GM13977 (cell line): ENCODE results near the gene COX8A.

Experiments
- DNase-seq: peaks from one replicate; pipeline ENCODE4 v3.0.0; 2012; ENCODE audit warnings: low spot score
- in situ Hi-C: fragments of 300-500 bp; cut with MboI; formaldehyde crosslinking; loops from one replicate; pipeline ENCODE4 v1.12.0; 2022; ENCODE audit warnings: low sequenced_read_pairs, low pct_unique_long_range_greater_than_20kb, mixed read lengths, inconsistent platforms; ENCODE audit not compliant: unreplicated experiment
- TF ChIP-seq, protein P1 (sequence below): IDR thresholded peaks from 2 replicates; pipeline ENCODE4 v1.5.1; 2012; ENCODE audit warnings: mild to moderate bottlenecking, control low read depth; ENCODE audit not compliant: insufficient read depth; ENCODE audit errors: extremely low read depth, missing control alignments

The COX8A gene

DNA sequence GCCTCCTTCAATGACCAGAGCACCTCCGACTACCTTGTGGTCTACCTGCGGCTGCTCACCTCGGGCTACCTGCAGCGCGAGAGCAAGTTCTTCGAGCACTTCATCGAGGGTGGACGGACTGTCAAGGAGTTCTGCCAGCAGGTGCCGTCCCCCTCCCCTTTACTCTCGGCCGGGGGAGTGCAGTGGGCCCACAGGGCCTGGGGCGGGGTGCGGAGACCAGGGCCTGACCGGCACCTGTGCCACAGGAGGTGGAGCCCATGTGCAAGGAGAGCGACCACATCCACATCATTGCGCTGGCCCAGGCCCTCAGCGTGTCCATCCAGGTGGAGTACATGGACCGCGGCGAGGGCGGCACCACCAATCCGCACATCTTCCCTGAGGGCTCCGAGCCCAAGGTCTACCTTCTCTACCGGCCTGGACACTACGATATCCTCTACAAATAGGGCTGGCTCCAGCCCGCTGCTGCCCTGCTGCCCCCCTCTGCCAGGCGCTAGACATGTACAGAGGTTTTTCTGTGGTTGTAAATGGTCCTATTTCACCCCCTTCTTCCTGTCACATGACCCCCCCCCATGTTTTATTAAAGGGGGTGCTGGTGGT lies 22.8 kb downstream of the COX8A start:
- in situ Hi-C loops = loop anchor here (25.0 kb wide), 1 partner anchor 165 kb away; the partner anchor contains the start of gene MACROD1
- DNase-seq = no peak
- TF ChIP-seq, protein P1, sequence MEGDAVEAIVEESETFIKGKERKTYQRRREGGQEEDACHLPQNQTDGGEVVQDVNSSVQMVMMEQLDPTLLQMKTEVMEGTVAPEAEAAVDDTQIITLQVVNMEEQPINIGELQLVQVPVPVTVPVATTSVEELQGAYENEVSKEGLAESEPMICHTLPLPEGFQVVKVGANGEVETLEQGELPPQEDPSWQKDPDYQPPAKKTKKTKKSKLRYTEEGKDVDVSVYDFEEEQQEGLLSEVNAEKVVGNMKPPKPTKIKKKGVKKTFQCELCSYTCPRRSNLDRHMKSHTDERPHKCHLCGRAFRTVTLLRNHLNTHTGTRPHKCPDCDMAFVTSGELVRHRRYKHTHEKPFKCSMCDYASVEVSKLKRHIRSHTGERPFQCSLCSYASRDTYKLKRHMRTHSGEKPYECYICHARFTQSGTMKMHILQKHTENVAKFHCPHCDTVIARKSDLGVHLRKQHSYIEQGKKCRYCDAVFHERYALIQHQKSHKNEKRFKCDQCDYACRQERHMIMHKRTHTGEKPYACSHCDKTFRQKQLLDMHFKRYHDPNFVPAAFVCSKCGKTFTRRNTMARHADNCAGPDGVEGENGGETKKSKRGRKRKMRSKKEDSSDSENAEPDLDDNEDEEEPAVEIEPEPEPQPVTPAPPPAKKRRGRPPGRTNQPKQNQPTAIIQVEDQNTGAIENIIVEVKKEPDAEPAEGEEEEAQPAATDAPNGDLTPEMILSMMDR = no peak

DNA sequence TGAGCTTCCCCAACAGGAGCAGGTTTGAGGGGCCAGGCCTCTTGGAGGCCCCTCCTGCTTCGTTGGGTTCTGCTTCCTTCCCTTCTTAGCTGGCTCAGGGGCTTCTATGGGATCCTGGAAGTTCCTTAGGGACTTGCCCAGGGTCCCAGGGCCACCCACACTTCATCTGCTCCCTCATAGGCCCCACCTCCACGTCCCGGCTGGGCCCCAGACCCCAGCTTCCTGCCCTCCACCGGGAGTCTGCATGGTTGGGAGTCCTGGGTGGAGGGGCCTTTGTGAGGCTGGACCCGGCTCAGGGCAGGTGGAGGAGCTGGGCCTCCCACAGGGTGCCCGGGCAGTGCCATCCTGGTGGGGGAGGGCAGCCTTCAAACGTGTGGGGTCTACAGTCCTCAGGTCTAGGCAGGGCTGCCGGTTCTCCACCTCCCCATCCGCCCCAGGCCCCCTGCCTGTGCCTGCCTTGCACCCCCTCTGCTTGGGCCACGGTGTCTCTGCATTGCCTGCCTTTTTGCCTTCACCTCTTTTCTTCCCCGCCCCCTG lies 23.4 kb downstream of the COX8A start:
- TF ChIP-seq, protein P1 = no peak
- DNase-seq = no peak
- in situ Hi-C loops = loop anchor here (25.0 kb wide), 1 partner anchor 164 kb away; the partner anchor contains the start of gene MACROD1

DNA sequence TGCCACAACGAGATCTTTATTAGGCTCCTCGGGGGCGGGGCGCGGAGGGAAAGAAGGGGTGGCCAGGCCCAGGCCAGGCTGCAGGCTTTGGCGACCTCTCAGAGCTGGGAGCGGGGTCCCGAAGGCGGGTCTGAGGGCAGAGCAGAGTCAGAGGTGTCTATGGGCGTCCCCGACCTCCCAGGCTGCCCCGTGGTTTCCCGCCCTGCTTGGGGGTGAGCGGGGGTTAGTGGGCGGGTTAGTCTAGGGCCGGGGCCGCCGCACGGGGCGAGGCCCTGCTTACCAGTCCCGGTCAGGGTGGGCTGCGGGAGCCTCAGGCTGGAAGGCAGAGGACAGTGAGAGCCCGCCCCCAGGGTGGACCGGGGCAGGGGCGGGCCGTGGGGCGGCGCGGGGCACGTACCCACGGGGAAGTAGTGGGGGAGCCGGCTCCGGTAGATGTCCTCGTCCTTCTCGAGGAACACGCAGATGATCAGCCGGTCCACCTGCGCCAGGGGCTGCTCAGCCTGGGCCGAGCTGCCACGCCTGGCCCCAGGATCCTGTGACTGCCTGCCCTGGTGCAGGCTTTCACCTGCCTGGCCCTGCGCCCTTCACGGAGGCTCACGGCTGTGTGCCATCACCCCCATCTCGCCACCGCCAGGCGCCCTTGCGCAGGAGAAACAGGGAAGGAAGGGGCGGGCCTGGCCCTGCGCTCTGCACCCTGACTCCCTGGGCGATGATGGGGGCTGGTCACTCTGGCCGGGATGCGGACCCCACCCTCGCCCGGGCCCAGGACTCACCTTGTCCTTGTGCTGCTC lies 24.3 kb downstream of the COX8A start:
- in situ Hi-C loops = loop anchor here (25.0 kb wide), 1 partner anchor 164 kb away; the partner anchor contains the start of gene MACROD1
- peak; percentile 56 for DNase-seq
- TF ChIP-seq, protein P1 = no peak

DNA sequence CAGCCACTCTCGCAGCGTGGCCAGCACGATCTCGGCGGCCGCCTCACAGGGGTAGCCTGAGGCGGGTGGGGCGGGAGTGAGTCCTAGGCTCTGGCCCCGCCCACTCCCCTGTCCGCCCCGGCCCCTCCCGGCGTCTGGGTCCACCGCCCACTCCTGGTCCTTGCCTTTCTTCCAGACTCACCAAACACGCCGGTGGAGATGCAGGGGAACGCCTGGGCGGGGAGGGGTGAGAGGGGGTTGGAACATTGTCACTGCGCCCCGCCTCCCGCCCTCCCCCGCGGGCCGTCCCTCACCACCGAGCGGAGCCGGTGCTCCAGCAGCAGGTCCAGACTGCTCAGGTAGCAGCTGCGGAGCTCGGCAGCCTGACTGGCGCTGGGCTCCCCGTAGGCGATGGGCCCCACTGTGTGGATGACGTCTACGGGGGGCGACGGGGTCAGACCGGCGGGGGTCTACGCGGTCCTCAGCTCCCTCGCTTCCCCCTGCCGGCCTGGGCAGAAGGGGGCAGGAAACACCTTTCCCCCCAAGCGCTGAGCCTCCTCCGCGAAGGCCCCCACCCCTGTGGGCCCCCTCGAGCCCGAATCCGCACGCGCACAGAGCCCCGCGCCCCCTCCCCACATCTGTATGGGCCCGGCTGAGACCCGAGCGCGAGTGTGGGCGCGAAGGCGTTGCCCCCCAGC lies 25.1 kb downstream of the COX8A start:
- DNase-seq = peak; percentile 88
- in situ Hi-C loops = loop anchor here (25.0 kb wide), 1 partner anchor 163 kb away; the partner anchor contains the start of gene MACROD1
- TF ChIP-seq, protein P1 = no peak

DNA sequence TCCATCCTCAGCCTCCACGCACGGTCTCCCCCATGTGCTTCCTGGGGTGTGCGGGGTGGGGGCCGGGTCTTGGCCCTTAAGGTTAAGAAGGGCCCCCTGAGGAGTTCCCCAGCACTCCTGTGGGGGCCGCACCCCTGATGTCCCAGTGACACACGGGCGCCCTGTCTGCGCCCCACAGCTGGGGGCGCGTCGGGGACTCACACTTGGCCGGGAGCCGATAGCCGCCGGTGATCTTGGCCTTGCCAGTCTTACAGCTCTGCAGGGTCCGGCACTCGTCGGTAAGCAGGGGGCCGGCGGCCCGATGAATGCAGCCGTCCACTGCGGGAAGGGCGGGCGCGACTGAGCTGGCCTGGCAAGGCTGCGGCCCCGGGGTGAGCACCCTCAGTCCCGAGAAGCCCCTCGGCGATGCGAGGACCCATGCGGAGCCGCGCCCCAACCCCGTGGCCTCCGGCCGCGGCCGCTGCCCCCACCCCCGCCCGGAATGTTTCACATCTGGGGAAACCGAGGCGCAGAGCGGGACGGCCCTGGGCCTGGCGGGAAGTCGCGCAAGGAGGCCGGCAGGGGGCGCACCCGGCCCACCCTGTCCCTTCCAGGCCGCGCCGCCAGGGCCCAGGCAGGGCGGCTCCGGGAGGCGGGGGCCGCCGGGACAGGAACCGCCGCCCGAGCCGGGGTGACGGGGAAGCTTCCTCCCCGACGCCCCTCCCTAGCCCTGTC lies 25.8 kb downstream of the COX8A start:
- TF ChIP-seq, protein P1 = peak; percentile 92
- DNase-seq = peak; percentile 95
- in situ Hi-C loops = no loop called here
